Endothelial cell (in vitro differentiated cells): ENCODE data around the gene RIOK2. TPM values are rescaled to one million over a fixed set of nuclear protein-coding genes. Genes with fewer than 3 reads are reported as not detected.

Experiments
- DNase-seq: peaks from one replicate; pipeline ENCODE4 v3.0.0; 2021; ENCODE audit warnings: low spot score
- H3K27ac Mint-ChIP-seq: one replicate; pipeline ENCODE4 v1.8.0; 2021; ENCODE audit warnings: mixed read lengths, inconsistent platforms; ENCODE audit not compliant: unreplicated experiment
- H3K27me3 Mint-ChIP-seq: one replicate; pipeline ENCODE4 v1.8.0; 2021; ENCODE audit warnings: mild to moderate bottlenecking, moderate library complexity, mixed read lengths, inconsistent platforms; ENCODE audit not compliant: unreplicated experiment
- H3K36me3 Mint-ChIP-seq: one replicate; pipeline ENCODE4 v1.8.0; 2021; ENCODE audit warnings: mild to moderate bottlenecking, low read depth, mixed read lengths, inconsistent platforms; ENCODE audit not compliant: unreplicated experiment
- H3K4me1 Mint-ChIP-seq: one replicate; pipeline ENCODE4 v1.8.0; 2021; ENCODE audit warnings: mild to moderate bottlenecking, mixed read lengths, inconsistent platforms; ENCODE audit not compliant: unreplicated experiment
- H3K4me3 Mint-ChIP-seq: one replicate; pipeline ENCODE4 v1.8.0; 2021; ENCODE audit warnings: mild to moderate bottlenecking, mixed read lengths, inconsistent platforms; ENCODE audit not compliant: unreplicated experiment
- H3K9me3 Mint-ChIP-seq: one replicate; pipeline ENCODE4 v1.8.0; 2021; ENCODE audit warnings: mixed read lengths, inconsistent platforms; ENCODE audit not compliant: unreplicated experiment
- CTCF ChIP-seq: fragments of 200-600 bp; sonication (generic); IDR thresholded peaks from one replicate; pipeline ENCODE4 v1.5.0; 2021; ENCODE audit warnings: antibody characterized with exemption; ENCODE audit not compliant: unreplicated experiment
- long read RNA-seq: library from polyadenylated mRNA; unstranded; transcript quantifications from one replicate; pipeline ENCODE4 v2.0.0, GENCODE V29; 2020; ENCODE audit not compliant: unreplicated experiment
- total RNA-seq: library from RNA; stranded (reverse); fragmentation: NEBNext Ultra II Directional; extraction: Animal tissue kit (Norgen Biotek cat#: 25700); gene quantifications from one replicate; pipeline ENCODE4 v1.2.1, GENCODE V29; 2021; ENCODE audit not compliant: unreplicated experiment

The RIOK2 gene
- total RNA-seq = 30.7 TPM
- long read RNA-seq, transcript RIOK2-201 (10 exons, 3,922 nt) = major isoform, 14 of 19 reads
- long read RNA-seq, partial matches to known transcripts = 0 of 19 reads
- long read RNA-seq, other reads (novel, unspliced or antisense) = 3 of 19 reads

- peak; percentile 82 for DNase-seq
- Mint-ChIP-seq H3K27ac (peak within 1 kb of the TSS; percentile 97), H3K36me3 (peaks cover 10% of the 10 kb centered on the region), H3K9me3 (no peaks in the 10 kb centered on the region), H3K4me1 (peaks cover 24% of the 10 kb centered on the region), H3K27me3 (peaks cover 6% of the 10 kb centered on the region), H3K4me3 (peak within 1 kb of the TSS; percentile 93)
- TF ChIP-seq CTCF = no peak
Measured at GRCh38 chr5:97183100-97183929, at the start of gene RIOK2. RIOK2 (minus strand) TSS chr5:97183247; CDS start chr5:97183191, 56 bp downstream.

GRCh38 chr5:97231025-97231636, 48.1 kb upstream of the RIOK2 start:
- Mint-ChIP-seq H3K27me3 (peaks cover 2% of the 10 kb centered on the region), H3K4me3 (no peak overlapping the region), H3K4me1 (peaks cover 15% of the 10 kb centered on the region), H3K36me3 (no peaks in the 10 kb centered on the region), H3K27ac (no peak overlapping the region), H3K9me3 (no peaks in the 10 kb centered on the region)
- DNase-seq = peak; percentile 46
- peak; percentile 70 for TF ChIP-seq CTCF

GRCh38 chr5:97229688-97230285, 46.7 kb upstream of the RIOK2 start:
- no peak for DNase-seq
- peaks cover 15% of the 10 kb centered on the region for H3K4me1 Mint-ChIP-seq
- TF ChIP-seq CTCF = no peak
- no peaks in the 10 kb centered on the region for H3K36me3 Mint-ChIP-seq
- peaks cover 2% of the 10 kb centered on the region for H3K27me3 Mint-ChIP-seq
- H3K27ac Mint-ChIP-seq = no peak overlapping the region
- H3K4me3 Mint-ChIP-seq = no peak overlapping the region
- H3K9me3 Mint-ChIP-seq = no peaks in the 10 kb centered on the region

GRCh38 chr5:97229196-97229595, 46.1 kb upstream of the RIOK2 start:
- Mint-ChIP-seq H3K27ac (no peak overlapping the region), H3K4me3 (no peak overlapping the region), H3K9me3 (no peaks in the 10 kb centered on the region), H3K27me3 (peaks cover 2% of the 10 kb centered on the region), H3K4me1 (peaks cover 15% of the 10 kb centered on the region), H3K36me3 (no peaks in the 10 kb centered on the region)
- no peak for TF ChIP-seq CTCF
- no peak for DNase-seq
